SK-N-SH (cell line): ENCODE measurements around the gene SMIM11. TPM values are rescaled to one million over a fixed set of nuclear protein-coding genes. Genes with fewer than 3 reads are reported as not detected.
"Not testable (repeated sequence)": the region's sequence is repeated elsewhere in the genome, so short reads cannot be mapped to it uniquely, and the experiment has no call there.

Source experiments
- CTCF ChIA-PET: fragments of 300-600, 350-600 bp; formaldehyde crosslinking; extraction: SDS; loops from one replicate; lab custom pipeline; 2021; lab: Yijun Ruan, JAX
- POLR2A ChIA-PET: fragments of 350-600 bp; sonication (Branson Sonifier 250); formaldehyde crosslinking; extraction: SDS; loops from one replicate; lab custom pipeline; 2020; ENCODE audit warnings: antibody characterized with exemption, inconsistent platforms; lab: Yijun Ruan, JAX
- DNase-seq: peaks from one replicate; pipeline ENCODE4 v3.0.0; 2012
- H2AFZ ChIP-seq: fragments of 200-600 bp; sonication (generic); 2 replicates; pipeline ENCODE4 v1.8.1; 2016; ENCODE audit warnings: antibody characterized with exemption, mild to moderate bottlenecking, low read depth
- H3F3A ChIP-seq: fragments of 200-600 bp; sonication (generic); replicated peaks from 2 replicates; pipeline ENCODE3; 2016; ENCODE audit warnings: antibody characterized with exemption, mild to moderate bottlenecking; ENCODE audit not compliant: insufficient read depth
- H3K27ac ChIP-seq, 2 experiments: fragments of 200-500 bp in 1 of 2; fragments of 200-600 bp in 1 of 2; sonication (Bioruptor generic) in 1 of 2; sonication (generic), shearing (Covaris generic) in 1 of 2; 2 replicates each; pipeline versions ENCODE4 v1.5.1 to v1.6.1; 2014 to 2016; ENCODE audit warnings: low read depth in 2 of 2, inconsistent platforms in 1 of 2, low read length in 1 of 2, mild to moderate bottlenecking in 1 of 2, mixed read lengths in 1 of 2
- H3K27me3 ChIP-seq: fragments of 200-600 bp; sonication (generic), shearing (Covaris generic); 2 replicates; pipeline ENCODE4 v1.6.1; 2016; ENCODE audit warnings: mixed run types; ENCODE audit not compliant: insufficient read depth
- H3K36me3 ChIP-seq, 2 experiments: fragments of 200-500 bp in 1 of 2; fragments of 200-600 bp in 1 of 2; sonication (Bioruptor generic) in 1 of 2; sonication (generic) in 1 of 2; replicated peaks in 1 of 2; 2 replicates each; pipeline versions ENCODE3 to v1.5.1; 2014 to 2016; ENCODE audit warnings: low read length in 1 of 2, mild to moderate bottlenecking in 1 of 2; ENCODE audit not compliant: insufficient read depth in 2 of 2, control insufficient read depth in 1 of 2
- H3K4me1 ChIP-seq, 2 experiments: fragments of 200-500 bp in 1 of 2; fragments of 200-600 bp in 1 of 2; sonication (Bioruptor generic) in 1 of 2; sonication (generic), shearing (Covaris generic) in 1 of 2; 2 replicates each; pipeline versions ENCODE4 v1.5.1 to v1.6.1; 2014 to 2016; ENCODE audit warnings: low read depth in 1 of 2, low read length in 1 of 2, mixed run types in 1 of 2; ENCODE audit not compliant: insufficient read depth in 2 of 2, control insufficient read depth in 1 of 2
- H3K4me2 ChIP-seq: fragments of 200-600 bp; sonication (generic), shearing (Covaris generic); 2 replicates; pipeline ENCODE4 v1.6.1; 2017; ENCODE audit warnings: mixed run types
- H3K4me3 ChIP-seq, 2 experiments: fragments of 200-500 bp in 1 of 2; fragments of 200-600 bp in 1 of 2; sonication (Bioruptor generic) in 1 of 2; sonication (generic), shearing (Covaris generic) in 1 of 2; 2 replicates each; pipeline versions ENCODE4 v1.5.1 to v1.8.1; 2014 to 2016; ENCODE audit warnings: low read depth in 2 of 2, inconsistent platforms in 1 of 2, low read length in 1 of 2, mild to moderate bottlenecking in 1 of 2, mixed read lengths in 1 of 2, moderate library complexity in 1 of 2
- H3K79me2 ChIP-seq: fragments of 200-600 bp; sonication (generic); 2 replicates; pipeline ENCODE4 v1.8.1; 2017; ENCODE audit warnings: mild to moderate bottlenecking; ENCODE audit not compliant: insufficient read depth
- H3K9ac ChIP-seq: fragments of 200-600 bp; sonication (generic); 2 replicates; pipeline ENCODE4 v1.6.1; 2017; ENCODE audit warnings: mixed run types
- H3K9me2 ChIP-seq: fragments of 200-600 bp; sonication (generic); 2 replicates; pipeline ENCODE4 v1.6.1; 2017; ENCODE audit warnings: mixed run types
- H3K9me3 ChIP-seq: fragments of 200-600 bp; sonication (generic); 2 replicates; pipeline ENCODE4 v1.6.1; 2017; ENCODE audit warnings: mixed run types, mild to moderate bottlenecking, moderate library complexity
- H4K20me1 ChIP-seq: fragments of 200-600 bp; sonication (generic); 2 replicates; pipeline ENCODE4 v1.6.1; 2017; ENCODE audit warnings: mild to moderate bottlenecking, mixed run types; ENCODE audit not compliant: insufficient read depth
- WGBS: methylation state at CpG from one replicate; pipeline ENCODE4 v1.1.6; 2017; ENCODE audit warnings: low lambda C conversion rate; 5-methylcytosine and 5-hydroxymethylcytosine counted together
- polyA plus RNA-seq, 3 experiments: library from polyadenylated mRNA; depleted of rRNA; stranded (reverse); fragments of >200 nt; gene quantifications; 2 replicates each; pipeline ENCODE4 v1.2.3, GENCODE V29; 2012

Gene SMIM11
- polyA plus RNA-seq, 1 of the 3 experiments (the other 2 are of a cell fraction), result 15.0 TPM

DNA sequence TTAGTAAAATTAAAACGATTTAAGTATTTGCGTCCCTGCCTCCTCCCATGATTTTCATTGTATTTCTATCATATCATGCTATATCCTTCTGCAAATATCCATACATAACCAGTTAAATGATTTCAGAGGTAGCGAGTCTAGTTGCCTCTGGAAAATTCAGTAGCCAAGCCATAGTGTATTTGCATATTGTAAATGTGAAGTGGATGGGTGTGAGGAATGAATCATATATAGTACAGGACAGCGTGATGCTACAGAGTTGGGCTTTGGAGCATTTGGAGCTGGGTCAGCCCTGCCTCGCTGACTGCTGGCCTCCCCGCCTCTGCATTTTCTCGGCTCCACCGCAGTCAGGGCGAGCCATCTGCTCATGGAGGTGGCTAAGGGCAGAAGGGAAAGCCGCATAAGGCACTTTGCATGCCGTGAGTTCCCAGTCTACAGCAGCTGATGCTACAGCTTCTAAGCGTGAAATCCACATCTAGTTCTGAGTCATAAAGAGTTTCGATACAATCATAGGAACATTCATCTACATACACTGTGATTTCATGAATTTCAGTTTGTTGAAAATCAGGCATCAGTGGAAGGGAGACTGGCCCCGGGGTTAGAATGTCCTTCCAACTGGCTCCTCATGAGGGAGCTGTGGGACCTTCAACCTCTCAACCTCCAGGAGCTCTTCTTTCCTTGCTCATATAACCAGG is 8.6 kb downstream of the SMIM11 start:
- CTCF ChIA-PET, H3K27ac ChIP-seq, H3K36me3 ChIP-seq, DNase-seq, H3K79me2 ChIP-seq, H3K4me3 ChIP-seq, H3K9ac ChIP-seq, H3K4me2 ChIP-seq, H4K20me1 ChIP-seq, POLR2A ChIA-PET, H3F3A ChIP-seq, H3K9me3 ChIP-seq, H3K27me3 ChIP-seq, H2AFZ ChIP-seq, H3K4me1 ChIP-seq, H3K9me2 ChIP-seq: not testable (repeated sequence)
- WGBS, result no CpG with 5 or more reads among the region's 14 CpGs

DNA sequence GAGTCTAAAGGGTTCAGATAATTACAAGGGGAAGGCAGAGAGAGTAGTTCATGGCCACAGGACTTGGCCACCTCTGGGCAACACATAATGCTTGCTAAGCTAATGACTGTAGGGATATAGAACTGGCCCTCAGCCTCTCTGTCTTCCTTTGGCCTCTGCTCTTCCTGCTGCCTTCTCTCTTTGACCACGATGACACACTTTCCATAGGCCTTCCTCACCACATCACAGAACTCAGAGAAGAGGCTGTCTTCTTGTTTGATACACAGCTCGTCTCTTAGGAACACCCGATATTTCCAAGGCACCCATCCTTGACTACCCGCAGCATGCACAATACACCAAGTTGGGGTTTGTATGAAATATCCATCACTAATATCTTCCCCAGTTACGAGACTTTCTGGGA is 25.2 kb downstream of the SMIM11 start:
- H3K4me2 ChIP-seq, H2AFZ ChIP-seq, POLR2A ChIA-PET, DNase-seq, H3K27me3 ChIP-seq, H4K20me1 ChIP-seq, H3K79me2 ChIP-seq, H3K36me3 ChIP-seq, H3K4me1 ChIP-seq, H3K9ac ChIP-seq, CTCF ChIA-PET, H3F3A ChIP-seq, H3K4me3 ChIP-seq, H3K9me2 ChIP-seq, H3K9me3 ChIP-seq, H3K27ac ChIP-seq: not testable (repeated sequence)
- WGBS, result no CpG with 5 or more reads among the region's 5 CpGs

DNA sequence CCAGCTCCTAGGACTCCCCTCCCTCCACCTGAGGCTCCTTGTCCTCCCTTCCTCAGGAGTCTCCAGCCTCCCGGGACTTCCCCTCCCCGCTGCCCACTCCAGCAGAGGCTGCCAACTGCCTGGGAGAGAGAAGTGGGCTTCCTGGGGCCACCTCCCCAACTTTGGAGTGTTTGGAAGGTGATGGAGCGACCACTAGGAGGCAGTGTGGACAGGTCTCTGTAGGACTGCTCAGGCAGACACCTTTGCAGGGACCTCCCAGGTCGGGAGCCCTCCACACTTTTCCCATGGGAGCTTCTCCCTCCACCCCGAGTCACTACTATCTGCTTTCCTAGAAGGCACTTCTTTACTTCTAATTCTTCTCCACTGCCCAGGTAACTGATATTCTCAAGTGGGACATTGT is 29.4 kb downstream of the SMIM11 start:
- H3F3A ChIP-seq, H3K27ac ChIP-seq, POLR2A ChIA-PET, CTCF ChIA-PET, H3K27me3 ChIP-seq, H3K9ac ChIP-seq, H3K4me2 ChIP-seq, DNase-seq, H3K4me3 ChIP-seq, H3K9me2 ChIP-seq, H2AFZ ChIP-seq, H3K79me2 ChIP-seq, H3K9me3 ChIP-seq, H3K36me3 ChIP-seq, H3K4me1 ChIP-seq, H4K20me1 ChIP-seq: not testable (repeated sequence)
- WGBS, result no CpG with 5 or more reads among the region's 5 CpGs

DNA sequence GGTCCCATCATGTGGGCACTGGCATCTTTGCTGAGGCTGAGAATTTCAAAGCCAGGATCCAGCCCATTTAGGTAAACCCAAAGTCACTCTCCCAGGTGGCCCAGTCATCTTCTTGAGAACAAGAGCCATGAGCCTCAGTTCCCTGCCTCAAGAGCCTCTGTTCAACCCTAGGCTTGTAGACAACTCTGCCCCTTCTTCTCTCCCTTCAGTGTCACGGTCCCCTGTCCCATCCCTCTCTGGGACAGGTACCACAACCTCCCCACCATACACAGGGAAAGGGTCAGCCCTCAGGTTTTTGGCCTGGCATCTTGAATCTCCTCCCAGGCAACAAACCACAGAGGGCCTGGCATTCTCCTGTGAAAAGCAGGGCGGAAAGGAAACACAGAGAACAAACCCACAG is 30.4 kb downstream of the SMIM11 start:
- POLR2A ChIA-PET, result not testable (repeated sequence)
- WGBS, result no CpG with 5 or more reads among the region's 2 CpGs

DNA sequence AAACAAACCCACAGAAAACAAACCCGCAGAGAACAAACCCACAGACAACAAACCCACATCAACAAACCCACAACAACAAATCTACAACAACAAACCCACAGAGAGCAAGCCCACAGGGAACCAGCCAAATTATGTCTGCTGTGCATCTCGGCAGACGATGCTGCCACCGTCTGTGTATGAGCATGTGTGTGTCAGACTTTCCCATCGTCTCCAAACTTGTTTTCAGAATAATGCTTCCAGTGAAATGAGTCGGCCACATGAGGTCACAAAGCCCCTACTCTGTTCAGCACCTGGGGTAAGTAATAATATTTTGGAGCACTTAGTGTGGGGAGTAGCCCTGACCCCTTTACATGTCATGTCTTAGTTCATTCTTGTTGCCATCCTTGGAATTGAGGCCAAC is 30.8 kb downstream of the SMIM11 start:
- H4K20me1 ChIP-seq, H3K4me3 ChIP-seq, H3K9ac ChIP-seq, H3F3A ChIP-seq, H3K9me2 ChIP-seq, H3K9me3 ChIP-seq, H3K4me1 ChIP-seq, H3K4me2 ChIP-seq, POLR2A ChIA-PET, H3K36me3 ChIP-seq, H3K27me3 ChIP-seq, H3K27ac ChIP-seq, CTCF ChIA-PET, H3K79me2 ChIP-seq, DNase-seq, H2AFZ ChIP-seq: not testable (repeated sequence)
- WGBS, result no CpG with 5 or more reads among the region's 6 CpGs

More for the DNA sequence above, 30.4 kb downstream of the SMIM11 start:
- CTCF ChIA-PET, H3K9me2 ChIP-seq, H3K4me1 ChIP-seq, H3K36me3 ChIP-seq, H4K20me1 ChIP-seq, H3K4me3 ChIP-seq, H3K79me2 ChIP-seq, H3K27me3 ChIP-seq, H2AFZ ChIP-seq, H3F3A ChIP-seq, DNase-seq, H3K9me3 ChIP-seq, H3K4me2 ChIP-seq, H3K9ac ChIP-seq, H3K27ac ChIP-seq: not testable (repeated sequence)

DNA sequence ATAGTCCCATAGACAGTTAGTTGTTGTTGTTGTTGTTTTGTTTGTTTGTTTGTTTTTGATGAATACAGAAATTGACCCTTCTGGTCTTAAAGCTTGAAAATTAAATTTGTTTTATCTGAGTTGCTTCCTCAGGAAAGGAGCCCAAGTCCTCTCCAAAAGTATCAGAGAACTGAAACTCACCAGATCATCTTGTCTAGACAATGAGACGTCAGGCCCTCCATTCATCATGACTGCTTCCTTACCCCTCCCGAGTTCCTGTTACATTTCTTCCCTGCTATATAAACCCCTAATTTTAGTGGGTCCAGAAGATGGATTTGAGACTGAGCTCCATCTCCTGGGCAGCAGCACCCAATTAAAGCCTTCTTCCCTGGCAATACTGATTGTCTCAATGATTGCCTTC is 31.4 kb downstream of the SMIM11 start:
- H3K27me3 ChIP-seq, H3K27ac ChIP-seq, H3K36me3 ChIP-seq, H4K20me1 ChIP-seq, H3F3A ChIP-seq, DNase-seq, H3K79me2 ChIP-seq, H3K9me2 ChIP-seq, H3K9ac ChIP-seq, POLR2A ChIA-PET, H3K9me3 ChIP-seq, H2AFZ ChIP-seq, CTCF ChIA-PET, H3K4me3 ChIP-seq, H3K4me2 ChIP-seq, H3K4me1 ChIP-seq: not testable (repeated sequence)
- no CpG with 5 or more reads among the region's 2 CpGs for WGBS
